CD4-positive, alpha-beta T cell (primary cell): ENCODE data around the gene CLEC16A. TPM values are rescaled to one million over a fixed set of nuclear protein-coding genes. Genes with fewer than 3 reads are reported as not detected.

ENCODE experiments used
- ATAC-seq: fragments of 200-7000 bp; cut with Tn5 transposase; one replicate; pipeline ENCODE4 v1.10.0; 2022; ENCODE audit warnings: mild to moderate bottlenecking; ENCODE audit not compliant: poor library complexity
- CTCF ChIA-PET: fragments of 350-600 bp; sonication (Branson Sonifier 250); formaldehyde crosslinking; loops from one replicate; lab custom pipeline; 2021; ENCODE audit warnings: antibody characterized with exemption, inconsistent platforms; lab: Charles Lee
- POLR2A ChIA-PET: fragments of 350-600 bp; sonication (Branson Sonifier 250); formaldehyde crosslinking; loops from one replicate; lab custom pipeline; 2021; ENCODE audit warnings: antibody characterized with exemption, inconsistent platforms; lab: Charles Lee
- DNase-seq, 14 experiments: peaks; one replicate each; pipeline ENCODE4 v3.0.0-alpha.2; 2013 to 2020; ENCODE audit warnings: mixed read lengths in 2 of 14
- H3K27ac ChIP-seq, 2 donors: one replicate each; pipeline versions ENCODE4 v1.5.1 to v1.7.0; 2013; ENCODE audit warnings: low read length in 2 of 2, low read depth in 1 of 2, mild to moderate bottlenecking in 1 of 2
- H3K27me3 ChIP-seq, 2 experiments: 1 replicate in 1 of 2; 2 replicates in 1 of 2; pipeline versions ENCODE4 v1.6.1 to v1.7.0; 2013; ENCODE audit warnings: low read length in 2 of 2, control low read depth in 1 of 2, mild to moderate bottlenecking in 1 of 2, moderate library complexity in 1 of 2; ENCODE audit not compliant: insufficient read depth in 2 of 2, control insufficient read depth in 1 of 2
- H3K36me3 ChIP-seq: one replicate; pipeline ENCODE4 v1.6.1; 2013; ENCODE audit warnings: low read length, control low read depth; ENCODE audit not compliant: insufficient read depth
- H3K4me1 ChIP-seq: one replicate; pipeline ENCODE4 v1.6.1; 2013; ENCODE audit warnings: low read length, control low read depth; ENCODE audit not compliant: insufficient read depth
- H3K4me3 ChIP-seq: one replicate; pipeline ENCODE4 v1.5.1; 2013; ENCODE audit warnings: mild to moderate bottlenecking, low read length, moderate library complexity
- H3K9me3 ChIP-seq, 2 experiments: 1 replicate in 1 of 2; 2 replicates in 1 of 2; pipeline versions ENCODE4 v1.6.1 to v1.7.0; 2013; ENCODE audit warnings: low read length in 2 of 2, mild to moderate bottlenecking in 2 of 2, control low read depth in 1 of 2, moderate library complexity in 1 of 2; ENCODE audit not compliant: control insufficient read depth in 1 of 2, insufficient read depth in 1 of 2
- H3K27ac Mint-ChIP-seq: one replicate; pipeline ENCODE4 v1.8.0; 2020; ENCODE audit warnings: mixed read lengths
- H3K27me3 Mint-ChIP-seq: one replicate; pipeline ENCODE4 v1.8.0; 2021; ENCODE audit warnings: mixed read lengths
- H3K36me3 Mint-ChIP-seq: one replicate; pipeline ENCODE4 v1.8.0; 2021; ENCODE audit warnings: low read depth, mixed read lengths
- H3K4me1 Mint-ChIP-seq: one replicate; pipeline ENCODE4 v1.8.0; 2021; ENCODE audit warnings: low read depth, mixed read lengths
- H3K4me3 Mint-ChIP-seq: one replicate; pipeline ENCODE4 v1.8.0; 2020; ENCODE audit warnings: mild to moderate bottlenecking, mixed read lengths
- H3K9me3 Mint-ChIP-seq: one replicate; pipeline ENCODE4 v1.8.0; 2020; ENCODE audit warnings: mixed read lengths
- CTCF ChIP-seq: fragments of 200-600 bp; IDR thresholded peaks from one replicate; pipeline ENCODE4 v1.8.0; 2022; ENCODE audit warnings: antibody characterized with exemption, mild to moderate bottlenecking
- intact Hi-C, 2 experiments: fragments of 100-400 bp; cut with DNase I in 1 of 2; cut with micrococcal nuclease in 1 of 2; formaldehyde crosslinking; loops; one replicate each; pipeline versions ENCODE4 v1.15.1 to v1.9.0; 2023 to 2025; cut with DNase I, micrococcal nuclease
- total RNA-seq, 174 experiments: library from RNA in 2 of 174; stranded (reverse) in 2 of 174; gene quantifications; one replicate each; pipeline ENCODE4 v1.2.3 and lab custom pipeline; 2021 to 2026

Gene CLEC16A
- total RNA-seq, 2 experiments from 2014 or later, result 21.7 to 22.7 TPM

GRCh38 chr16:11082860-11083388 lies 138.6 kb downstream of the CLEC16A start:
- ChIA-PET CTCF (no interaction called here), POLR2A (no interaction called here)
- Histone ChIP-seq H3K27ac (no peak overlapping the region), H3K9me3 (no peaks in the 10 kb centered on the region), H3K36me3 (peaks cover 11% of the 10 kb centered on the region), H3K4me1 (peaks cover 32% of the 10 kb centered on the region), H3K27me3 (no peaks in the 10 kb centered on the region), H3K4me3 (no peak overlapping the region)
- DNase-seq, result no peak
- Mint-ChIP-seq H3K27me3 (no peaks in the 10 kb centered on the region), H3K9me3 (no peaks in the 10 kb centered on the region), H3K27ac (no peak overlapping the region), H3K36me3 (peaks cover 12% of the 10 kb centered on the region), H3K4me3 (no peak overlapping the region), H3K4me1 (peaks cover 33% of the 10 kb centered on the region)
- ATAC-seq, result no peak
- intact Hi-C loops, result no loop called here
- TF ChIP-seq CTCF, result no peak

- CTCF ChIA-PET, result no interaction called here
- POLR2A ChIA-PET, result no interaction called here
- peaks cover 35% of the 10 kb centered on the region for H3K4me1 Mint-ChIP-seq
Observed at GRCh38 chr16:11084484-11084875, 140.1 kb downstream of the CLEC16A start.

GRCh38 chr16:11084876-11085485 lies 140.6 kb downstream of the CLEC16A start:
- H3K4me1 ChIP-seq, result peaks cover 24% of the 10 kb centered on the region
- no peak for TF ChIP-seq CTCF
- no peak overlapping the region for H3K4me3 ChIP-seq
- peaks cover 11% of the 10 kb centered on the region for H3K36me3 ChIP-seq
- no peak for ATAC-seq
- H3K9me3 ChIP-seq, result no peaks in the 10 kb centered on the region
- peaks cover 31% of the 10 kb centered on the region for H3K4me1 Mint-ChIP-seq
- no peak overlapping the region for H3K27ac Mint-ChIP-seq
- H3K4me3 Mint-ChIP-seq, result no peak overlapping the region
- ChIA-PET CTCF (no interaction called here), POLR2A (no interaction called here)
- H3K9me3 Mint-ChIP-seq, result no peaks in the 10 kb centered on the region
- no peaks in the 10 kb centered on the region for H3K27me3 ChIP-seq
- no peak overlapping the region for H3K27ac ChIP-seq
- intact Hi-C loops, result no loop called here
- H3K27me3 Mint-ChIP-seq, result no peaks in the 10 kb centered on the region
- peaks cover 8% of the 10 kb centered on the region for H3K36me3 Mint-ChIP-seq
- no peak for DNase-seq

More at GRCh38 chr16:11084484-11084875, 140.1 kb downstream of the CLEC16A start:
- intact Hi-C loops, result no loop called here
- Mint-ChIP-seq H3K9me3 (no peaks in the 10 kb centered on the region), H3K4me3 (no peak overlapping the region), H3K27me3 (no peaks in the 10 kb centered on the region), H3K36me3 (peaks cover 10% of the 10 kb centered on the region), H3K27ac (no peak overlapping the region)
- Histone ChIP-seq H3K4me3 (no peak overlapping the region), H3K27me3 (no peaks in the 10 kb centered on the region), H3K9me3 (no peaks in the 10 kb centered on the region), H3K36me3 (peaks cover 11% of the 10 kb centered on the region), H3K4me1 (peaks cover 29% of the 10 kb centered on the region), H3K27ac (no peak overlapping the region)
- DNase-seq (no peak), ATAC-seq (no peak)
- TF ChIP-seq CTCF, result no peak
